Fibroblast of lung (primary cell): ENCODE data around the gene BCAS3.

ENCODE experiments used
- CTCF ChIP-seq, 2 donors: IDR thresholded peaks in 1 of 2; conservative IDR thresholded peaks in 1 of 2; 1 replicate in 1 of 2; 2 replicates in 1 of 2; pipeline ENCODE4 v1.5.1; 2011 to 2012; ENCODE audit warnings: low read length in 2 of 2, control low read depth in 1 of 2, inconsistent platforms in 1 of 2, low read depth in 1 of 2, mild to moderate bottlenecking in 1 of 2
- EZH2 ChIP-seq: IDR thresholded peaks from 2 replicates; pipeline ENCODE4 v1.5.1; 2012; ENCODE audit warnings: low read length, control low read depth, mild to moderate bottlenecking; ENCODE audit errors: missing control alignments

GRCh38 chr17:60863892-60864707 is 186.4 kb downstream of the BCAS3 start:
- TF ChIP-seq CTCF (conservative IDR thresholded peaks at IDR 0.05 in 1 of 2, IDR thresholded peaks at IDR 0.05 in 1 of 2; ENCODE audit: low read depth in 1 of 2, low read length in 2 of 2) (no peak), EZH2 (no peak)
